Chondrocyte (in vitro differentiated cells): ENCODE measurements around the gene DHDH. TPM values are rescaled to one million over a fixed set of nuclear protein-coding genes. Genes with fewer than 3 reads are reported as not detected.
A peak's percentile ranks its signal among the peaks of the same experiment; 100 is the strongest.
"Not testable (repeated sequence)": the region's sequence is repeated elsewhere in the genome, so short reads cannot be mapped to it uniquely, and the experiment has no call there.

Experiments used
- DNase-seq: peaks from one replicate; pipeline ENCODE4 v3.0.0; 2021; ENCODE audit warnings: mixed read lengths, low spot score
- H3K27ac Mint-ChIP-seq: one replicate; pipeline ENCODE4 v1.8.0; 2021; ENCODE audit warnings: mild to moderate bottlenecking, moderate library complexity, mixed read lengths; ENCODE audit not compliant: unreplicated experiment
- H3K27me3 Mint-ChIP-seq: 2 replicates; pipeline ENCODE4 v1.8.0; 2021; ENCODE audit warnings: low read depth, mixed read lengths
- H3K36me3 Mint-ChIP-seq: 2 replicates; pipeline ENCODE4 v1.8.0; 2021; ENCODE audit warnings: low read depth, mixed read lengths
- H3K4me1 Mint-ChIP-seq: 2 replicates; pipeline ENCODE4 v1.8.0; 2021; ENCODE audit warnings: low read depth, mild to moderate bottlenecking, mixed read lengths
- H3K4me3 Mint-ChIP-seq: one replicate; pipeline ENCODE4 v1.8.0; 2021; ENCODE audit warnings: mild to moderate bottlenecking, moderate library complexity, mixed read lengths; ENCODE audit not compliant: unreplicated experiment
- H3K9me3 Mint-ChIP-seq: 2 replicates; pipeline ENCODE4 v1.8.0; 2021; ENCODE audit warnings: low read depth, mixed read lengths
- total RNA-seq: library from RNA; stranded (reverse); gene quantifications from 3 replicates; pipeline ENCODE4 v1.2.1, GENCODE V29; 2021
- TF ChIP-seq, protein P1 (sequence below): fragments of 200-600 bp; sonication (generic); IDR thresholded peaks from 2 replicates; pipeline ENCODE4 v1.5.0; 2021; ENCODE audit warnings: antibody characterized with exemption, mild to moderate bottlenecking, moderate library complexity

DHDH gene
- total RNA-seq, 1 donor from 2014 or later, result not detected

GRCh38 chr19:48922548-48923490 is 10.7 kb upstream of the DHDH start:
- no peak for DNase-seq
- TF ChIP-seq, protein P1, sequence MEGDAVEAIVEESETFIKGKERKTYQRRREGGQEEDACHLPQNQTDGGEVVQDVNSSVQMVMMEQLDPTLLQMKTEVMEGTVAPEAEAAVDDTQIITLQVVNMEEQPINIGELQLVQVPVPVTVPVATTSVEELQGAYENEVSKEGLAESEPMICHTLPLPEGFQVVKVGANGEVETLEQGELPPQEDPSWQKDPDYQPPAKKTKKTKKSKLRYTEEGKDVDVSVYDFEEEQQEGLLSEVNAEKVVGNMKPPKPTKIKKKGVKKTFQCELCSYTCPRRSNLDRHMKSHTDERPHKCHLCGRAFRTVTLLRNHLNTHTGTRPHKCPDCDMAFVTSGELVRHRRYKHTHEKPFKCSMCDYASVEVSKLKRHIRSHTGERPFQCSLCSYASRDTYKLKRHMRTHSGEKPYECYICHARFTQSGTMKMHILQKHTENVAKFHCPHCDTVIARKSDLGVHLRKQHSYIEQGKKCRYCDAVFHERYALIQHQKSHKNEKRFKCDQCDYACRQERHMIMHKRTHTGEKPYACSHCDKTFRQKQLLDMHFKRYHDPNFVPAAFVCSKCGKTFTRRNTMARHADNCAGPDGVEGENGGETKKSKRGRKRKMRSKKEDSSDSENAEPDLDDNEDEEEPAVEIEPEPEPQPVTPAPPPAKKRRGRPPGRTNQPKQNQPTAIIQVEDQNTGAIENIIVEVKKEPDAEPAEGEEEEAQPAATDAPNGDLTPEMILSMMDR, result no peak
- Mint-ChIP-seq H3K4me1 (peaks cover 20% of the 10 kb centered on the region), H3K4me3 (no peak overlapping the region), H3K36me3 (peaks cover 23% of the 10 kb centered on the region), H3K27me3 (no peaks in the 10 kb centered on the region), H3K27ac (no peak overlapping the region), H3K9me3 (no peaks in the 10 kb centered on the region)

GRCh38 chr19:48925240-48925843 is 8.2 kb upstream of the DHDH start:
- no peaks in the 10 kb centered on the region for H3K27me3 Mint-ChIP-seq
- no peak for DNase-seq
- H3K4me3 Mint-ChIP-seq, result no peak overlapping the region
- TF ChIP-seq, protein P1, result no peak
- H3K9me3 Mint-ChIP-seq, result no peaks in the 10 kb centered on the region
- H3K27ac Mint-ChIP-seq, result peak overlapping the region; percentile 98
- peaks cover 20% of the 10 kb centered on the region for H3K4me1 Mint-ChIP-seq
- peaks cover 12% of the 10 kb centered on the region for H3K36me3 Mint-ChIP-seq

DNA sequence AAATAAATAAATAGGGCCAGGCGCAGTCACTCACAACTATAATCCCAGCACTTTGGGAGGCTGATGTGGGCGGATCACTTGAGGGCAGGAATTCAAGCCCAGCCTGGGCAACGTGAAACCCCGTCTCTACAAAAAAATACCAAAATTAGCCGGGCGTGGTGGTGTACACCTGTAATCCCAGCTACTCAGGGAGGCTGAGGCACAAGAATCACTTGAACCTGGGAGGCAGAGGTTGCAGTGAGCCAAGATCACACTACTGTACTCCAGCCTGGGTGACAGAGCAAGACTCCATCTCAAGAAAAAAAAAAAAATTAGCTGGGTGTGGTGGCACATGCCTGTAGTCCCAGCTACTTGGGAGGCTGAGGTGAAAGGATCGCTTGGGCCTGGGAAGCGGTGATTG is 7.6 kb upstream of the DHDH start:
- peaks cover 12% of the 10 kb centered on the region for H3K36me3 Mint-ChIP-seq

DNA sequence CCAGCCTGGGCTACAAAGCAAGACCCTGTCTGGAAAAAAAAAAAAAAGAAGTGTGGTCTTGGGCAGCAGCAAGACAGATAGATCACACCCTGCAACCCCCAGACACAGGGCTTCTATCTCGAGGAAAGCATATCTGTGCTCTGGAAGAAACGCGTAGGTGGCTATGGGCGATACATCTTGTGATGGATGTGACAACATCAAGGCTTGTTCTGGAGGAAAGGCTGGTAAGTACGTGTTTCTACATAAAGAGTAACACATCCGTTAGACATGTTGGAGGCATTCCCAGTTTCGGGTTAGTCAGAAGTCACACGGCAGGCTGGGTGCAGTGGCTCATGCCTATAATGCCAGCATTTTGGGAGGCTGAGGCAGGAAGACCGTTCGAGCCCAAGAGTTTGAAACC is 6.6 kb upstream of the DHDH start:
- no peaks in the 10 kb centered on the region for H3K9me3 Mint-ChIP-seq
- H3K27ac Mint-ChIP-seq, result peak overlapping the region; percentile 98
- H3K36me3 Mint-ChIP-seq, result peaks cover 6% of the 10 kb centered on the region
- no peaks in the 10 kb centered on the region for H3K27me3 Mint-ChIP-seq
- peaks cover 20% of the 10 kb centered on the region for H3K4me1 Mint-ChIP-seq
- TF ChIP-seq, protein P1, result no peak
- DNase-seq, result no peak
- no peak overlapping the region for H3K4me3 Mint-ChIP-seq

More for the DNA sequence above, 7.6 kb upstream of the DHDH start:
- DNase-seq, H3K4me3 Mint-ChIP-seq, H3K27me3 Mint-ChIP-seq, H3K9me3 Mint-ChIP-seq: not testable (repeated sequence)
- peak overlapping the region; percentile 98 for H3K27ac Mint-ChIP-seq
- H3K4me1 Mint-ChIP-seq, result peaks cover 20% of the 10 kb centered on the region

- H3K27me3 Mint-ChIP-seq, H3K4me3 Mint-ChIP-seq, H3K9me3 Mint-ChIP-seq, DNase-seq, H3K36me3 Mint-ChIP-seq: not testable (repeated sequence)
- peak overlapping the region; percentile 98 for H3K27ac Mint-ChIP-seq
- peaks cover 20% of the 10 kb centered on the region for H3K4me1 Mint-ChIP-seq
Observed at GRCh38 chr19:48927692-48928091, 5.8 kb upstream of the DHDH start.

- no peak for DNase-seq
Observed at GRCh38 chr19:48928164-48929025, 5.1 kb upstream of the DHDH start.

More at GRCh38 chr19:48928164-48929025, 5.1 kb upstream of the DHDH start:
- Mint-ChIP-seq H3K4me1 (peaks cover 23% of the 10 kb centered on the region), H3K9me3 (no peaks in the 10 kb centered on the region), H3K27me3 (peaks cover 3% of the 10 kb centered on the region), H3K36me3 (no peaks in the 10 kb centered on the region), H3K27ac (no peak overlapping the region), H3K4me3 (no peak overlapping the region)
- TF ChIP-seq, protein P1, result no peak
